Measurements from ENCODE around the gene CRYL1. TPM values are rescaled to one million over a fixed set of nuclear protein-coding genes. Genes with fewer than 3 reads are reported as not detected.

CRYL1 gene
- total RNA-seq, 6 experiments from 2014 or later: 10.9 to 13.2 (median 12.0) TPM

DNA sequence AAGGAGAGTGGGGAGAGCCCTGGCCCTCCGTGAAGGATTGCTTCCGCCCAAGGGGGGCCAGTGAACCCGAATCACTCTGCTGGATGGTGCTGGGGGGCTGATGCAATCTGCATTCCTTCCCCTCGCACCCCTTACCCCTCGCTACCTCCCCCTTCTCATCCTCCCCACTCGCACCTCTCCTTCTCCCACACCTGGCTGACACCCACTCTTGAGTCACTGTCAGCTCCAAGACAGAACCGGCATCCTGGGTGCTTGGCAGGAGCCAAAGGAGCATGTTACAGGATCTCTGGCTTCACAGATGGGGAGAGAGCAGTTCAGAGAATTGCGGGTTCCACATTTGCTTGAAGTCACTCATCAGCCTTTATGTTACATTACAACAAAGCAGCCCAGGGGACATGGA lies 167.6 kb downstream of the CRYL1 start:
- H3K4me3 Mint-ChIP-seq: no peak overlapping the region
- peaks cover 12% of the 10 kb centered on the region for H3K27me3 Mint-ChIP-seq (ENCODE audit: insufficient read depth)
- no peak for DNase-seq
- no peak for TF ChIP-seq CTCF (IDR thresholded peaks at IDR 0.05)
- H3K9me3 Mint-ChIP-seq: no peaks in the 10 kb centered on the region
- H3K4me1 Mint-ChIP-seq (ENCODE audit: low read depth): peaks cover 44% of the 10 kb centered on the region
- H3K36me3 Mint-ChIP-seq (ENCODE audit: low read depth): no peaks in the 10 kb centered on the region
- no peak overlapping the region for H3K27ac Mint-ChIP-seq

- Mint-ChIP-seq H3K9me3 (no peaks in the 10 kb centered on the region), H3K27ac (no peak overlapping the region), H3K27me3 (ENCODE audit: insufficient read depth) (peaks cover 14% of the 10 kb centered on the region; the same call in 1 of the 2 replicates), H3K4me3 (no peak overlapping the region), H3K36me3 (ENCODE audit: low read depth) (no peaks in the 10 kb centered on the region), H3K4me1 (ENCODE audit: low read depth) (peaks cover 51% of the 10 kb centered on the region)
- TF ChIP-seq CTCF (IDR thresholded peaks at IDR 0.05): no peak
- no peak for DNase-seq
Measured at GRCh38 chr13:20356444-20356843, 169.2 kb downstream of the CRYL1 start.

GRCh38 chr13:20354722-20355121 lies 170.9 kb downstream of the CRYL1 start:
- Mint-ChIP-seq H3K36me3 (ENCODE audit: low read depth) (no peaks in the 10 kb centered on the region), H3K4me1 (ENCODE audit: low read depth) (peaks cover 40% of the 10 kb centered on the region), H3K27me3 (ENCODE audit: insufficient read depth) (peaks cover 14% of the 10 kb centered on the region; the same call in 1 of the 2 replicates), H3K9me3 (no peaks in the 10 kb centered on the region), H3K27ac (no peak overlapping the region), H3K4me3 (no peak overlapping the region)
- no peak for DNase-seq
- TF ChIP-seq CTCF (IDR thresholded peaks at IDR 0.05): no peak

DNA sequence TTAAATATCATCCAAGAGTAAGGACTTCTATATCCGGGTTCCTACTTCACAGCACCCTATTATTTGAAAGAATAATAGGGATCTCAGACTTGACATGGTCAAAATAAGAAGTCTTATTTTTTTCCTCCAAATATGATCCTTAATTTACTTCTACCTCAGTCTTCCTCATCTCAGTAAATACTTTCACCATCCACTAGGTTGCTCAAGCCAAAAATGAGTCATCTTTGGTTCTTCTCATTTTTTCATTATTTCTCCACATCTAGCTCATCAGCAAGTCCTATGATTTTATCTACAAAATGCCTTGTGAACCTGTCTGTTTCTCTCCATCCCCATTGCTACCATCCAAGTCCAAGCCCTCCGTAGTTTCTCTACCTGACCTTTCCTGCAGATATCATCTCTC lies 171.7 kb downstream of the CRYL1 start:
- peak; percentile 58 for TF ChIP-seq CTCF (IDR thresholded peaks at IDR 0.05)
- peak; percentile 57 for DNase-seq
- H3K4me3 Mint-ChIP-seq: no peak overlapping the region

More for the DNA sequence above, 171.7 kb downstream of the CRYL1 start:
- no peaks in the 10 kb centered on the region for H3K36me3 Mint-ChIP-seq (ENCODE audit: low read depth)
- peaks cover 32% of the 10 kb centered on the region for H3K4me1 Mint-ChIP-seq (ENCODE audit: low read depth)
- no peaks in the 10 kb centered on the region for H3K9me3 Mint-ChIP-seq
- H3K27me3 Mint-ChIP-seq (ENCODE audit: insufficient read depth): peaks cover 21% of the 10 kb centered on the region
- no peak overlapping the region for H3K27ac Mint-ChIP-seq

Small RNA genes lying within 50 kb of the gene (microRNA-seq; reads per million reads assigned to microRNA genes)
- gene MIR4499: not detected

Other genes starting within 250 kb of the CRYL1 start
- gene IFT88, start 41.3 kb upstream of the CRYL1 start, total RNA-seq (2021; fragmentation: NEBNext Ultra II Directional; extraction: Animal tissue kit (Norgen Biotek cat#: 25700)): 1 to 10 TPM; 8.2 to 9.5 (median 9.0) TPM
- gene IL17D, start 177.8 kb upstream of the CRYL1 start, total RNA-seq (2021; fragmentation: NEBNext Ultra II Directional; extraction: Animal tissue kit (Norgen Biotek cat#: 25700)): under 1 TPM; 0.28 to 0.99 (median 0.61) TPM
- 10 to 100 TPM; 10.7 to 17.1 (median 13.0) TPM for gene EEF1AKMT1, start 248.1 kb upstream of the CRYL1 start, total RNA-seq (2021; fragmentation: NEBNext Ultra II Directional; extraction: Animal tissue kit (Norgen Biotek cat#: 25700))